HUES64 (cell line): ENCODE measurements around the gene ZFP62.

Source experiments
- H3K27ac ChIP-seq: 2 replicates; pipeline ENCODE4 v1.7.0; 2013; ENCODE audit warnings: low read depth, low read length, inconsistent platforms
- H3K27me3 ChIP-seq: 2 replicates; pipeline ENCODE4 v1.6.1; 2013; ENCODE audit warnings: mild to moderate bottlenecking, low read length; ENCODE audit not compliant: insufficient read depth
- H3K36me3 ChIP-seq: 2 replicates; pipeline ENCODE4 v1.6.1; 2013; ENCODE audit warnings: mild to moderate bottlenecking, low read length; ENCODE audit not compliant: insufficient read depth
- H3K4me1 ChIP-seq: 2 replicates; pipeline ENCODE4 v1.6.1; 2013; ENCODE audit warnings: mild to moderate bottlenecking, low read length, moderate library complexity; ENCODE audit not compliant: insufficient read depth
- H3K4me3 ChIP-seq: 2 replicates; pipeline ENCODE4 v1.5.1; 2013; ENCODE audit warnings: mild to moderate bottlenecking, low read length, moderate library complexity
- H3K9ac ChIP-seq: 2 replicates; pipeline ENCODE4 v1.6.1; 2013; ENCODE audit warnings: mild to moderate bottlenecking, low read depth, low read length
- H3K9me3 ChIP-seq: 2 replicates; pipeline ENCODE4 v1.6.1; 2013; ENCODE audit warnings: low read depth, low read length; ENCODE audit not compliant: insufficient read depth
- WGBS: fragments of 150-250, 120-280 bp; methylation state at CpG from one replicate; pipeline ENCODE4 v1.1.7; 2013; ENCODE audit warnings: missing lambda C conversion rate; 5-methylcytosine and 5-hydroxymethylcytosine counted together

ZFP62 gene

GRCh38 chr5:180798193-180798592 lies 62.9 kb downstream of the ZFP62 start:
- H3K27ac ChIP-seq: no peak overlapping the region
- no peaks in the 10 kb centered on the region for H3K9me3 ChIP-seq
- H3K36me3 ChIP-seq: peaks cover 13% of the 10 kb centered on the region
- peaks cover 7% of the 10 kb centered on the region; the same call in 1 of the 2 replicates for H3K4me1 ChIP-seq
- WGBS: 95% methylated on average over 11 of the region's 11 CpGs
- H3K27me3 ChIP-seq: no peaks in the 10 kb centered on the region
- no peak overlapping the region for H3K9ac ChIP-seq
- no peak overlapping the region for H3K4me3 ChIP-seq
